ENCODE measurements around the gene C20orf173. TPM values are rescaled to one million over a fixed set of nuclear protein-coding genes. Genes with fewer than 3 reads are reported as not detected.
A peak's percentile ranks its signal among the peaks of the same experiment; 100 is the strongest.

The C20orf173 gene
- total and polyA plus RNA-seq, 2 of the 13 experiments (the other 11 are each of a cell fraction or from before 2014, with no cell fraction given), result not detected

GRCh38 chr20:35541783-35542662, 12.6 kb upstream of the C20orf173 start, which contains the start of gene ERGIC3:
TSS of gene ERGIC3 (plus strand) at chr20:35542078. CDS start at chr20:35542098, 20 bp downstream.
- CTCF ChIA-PET (ENCODE audit: low intra/inter-chr PET ratio, low total read pairs), result no interaction called here
- 6% methylated on average over 55 of the region's 57 CpGs for whole genome bisulfite sequencing (ENCODE audit: low lambda C conversion rate)
- TF ChIP-seq ZSCAN29 (CRISPR knock-in tag; conservative IDR thresholded peaks at IDR 0.05) (no peak), THRA (CRISPR knock-in tag; IDR thresholded peaks at IDR 0.05; ENCODE audit: borderline replicate concordance) (peak; percentile 28; the same call in 1 of the 2 replicates), SRSF9 (IDR thresholded peaks at IDR 0.05; ENCODE audit: borderline replicate concordance, insufficient read depth, low read depth, low read length, poor library complexity, severe bottlenecking) (no peak), HDAC1 (CRISPR knock-in tag; IDR thresholded peaks at IDR 0.05) (peak; percentile 78), KDM4B (CRISPR knock-in tag; IDR thresholded peaks at IDR 0.05) (no peak), ZNF883 (CRISPR knock-in tag; IDR thresholded peaks at IDR 0.05; ENCODE audit: not compliant biosample characterization) (peak; percentile 97)
- TF ChIP-seq, protein P1, sequence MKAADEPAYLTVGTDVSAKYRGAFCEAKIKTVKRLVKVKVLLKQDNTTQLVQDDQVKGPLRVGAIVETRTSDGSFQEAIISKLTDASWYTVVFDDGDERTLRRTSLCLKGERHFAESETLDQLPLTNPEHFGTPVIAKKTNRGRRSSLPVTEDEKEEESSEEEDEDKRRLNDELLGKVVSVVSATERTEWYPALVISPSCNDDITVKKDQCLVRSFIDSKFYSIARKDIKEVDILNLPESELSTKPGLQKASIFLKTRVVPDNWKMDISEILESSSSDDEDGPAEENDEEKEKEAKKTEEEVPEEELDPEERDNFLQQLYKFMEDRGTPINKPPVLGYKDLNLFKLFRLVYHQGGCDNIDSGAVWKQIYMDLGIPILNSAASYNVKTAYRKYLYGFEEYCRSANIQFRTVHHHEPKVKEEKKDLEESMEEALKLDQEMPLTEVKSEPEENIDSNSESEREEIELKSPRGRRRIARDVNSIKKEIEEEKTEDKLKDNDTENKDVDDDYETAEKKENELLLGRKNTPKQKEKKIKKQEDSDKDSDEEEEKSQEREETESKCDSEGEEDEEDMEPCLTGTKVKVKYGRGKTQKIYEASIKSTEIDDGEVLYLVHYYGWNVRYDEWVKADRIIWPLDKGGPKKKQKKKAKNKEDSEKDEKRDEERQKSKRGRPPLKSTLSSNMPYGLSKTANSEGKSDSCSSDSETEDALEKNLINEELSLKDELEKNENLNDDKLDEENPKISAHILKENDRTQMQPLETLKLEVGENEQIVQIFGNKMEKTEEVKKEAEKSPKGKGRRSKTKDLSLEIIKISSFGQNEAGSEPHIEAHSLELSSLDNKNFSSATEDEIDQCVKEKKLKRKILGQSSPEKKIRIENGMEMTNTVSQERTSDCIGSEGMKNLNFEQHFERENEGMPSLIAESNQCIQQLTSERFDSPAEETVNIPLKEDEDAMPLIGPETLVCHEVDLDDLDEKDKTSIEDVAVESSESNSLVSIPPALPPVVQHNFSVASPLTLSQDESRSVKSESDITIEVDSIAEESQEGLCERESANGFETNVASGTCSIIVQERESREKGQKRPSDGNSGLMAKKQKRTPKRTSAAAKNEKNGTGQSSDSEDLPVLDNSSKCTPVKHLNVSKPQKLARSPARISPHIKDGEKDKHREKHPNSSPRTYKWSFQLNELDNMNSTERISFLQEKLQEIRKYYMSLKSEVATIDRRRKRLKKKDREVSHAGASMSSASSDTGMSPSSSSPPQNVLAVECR (CRISPR knock-in tag; IDR thresholded peaks at IDR 0.05; ENCODE audit: borderline replicate concordance), result peak; percentile 99
- TF ChIP-seq, protein P2, sequence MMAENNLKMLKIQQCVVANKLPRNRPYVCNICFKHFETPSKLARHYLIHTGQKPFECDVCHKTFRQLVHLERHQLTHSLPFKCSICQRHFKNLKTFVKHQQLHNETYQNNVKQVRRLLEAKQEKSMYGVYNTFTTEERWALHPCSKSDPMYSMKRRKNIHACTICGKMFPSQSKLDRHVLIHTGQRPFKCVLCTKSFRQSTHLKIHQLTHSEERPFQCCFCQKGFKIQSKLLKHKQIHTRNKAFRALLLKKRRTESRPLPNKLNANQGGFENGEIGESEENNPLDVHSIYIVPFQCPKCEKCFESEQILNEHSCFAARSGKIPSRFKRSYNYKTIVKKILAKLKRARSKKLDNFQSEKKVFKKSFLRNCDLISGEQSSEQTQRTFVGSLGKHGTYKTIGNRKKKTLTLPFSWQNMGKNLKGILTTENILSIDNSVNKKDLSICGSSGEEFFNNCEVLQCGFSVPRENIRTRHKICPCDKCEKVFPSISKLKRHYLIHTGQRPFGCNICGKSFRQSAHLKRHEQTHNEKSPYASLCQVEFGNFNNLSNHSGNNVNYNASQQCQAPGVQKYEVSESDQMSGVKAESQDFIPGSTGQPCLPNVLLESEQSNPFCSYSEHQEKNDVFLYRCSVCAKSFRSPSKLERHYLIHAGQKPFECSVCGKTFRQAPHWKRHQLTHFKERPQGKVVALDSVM (CRISPR knock-in tag; IDR thresholded peaks at IDR 0.05), result peak; percentile 81
- TF ChIP-seq, protein P3, sequence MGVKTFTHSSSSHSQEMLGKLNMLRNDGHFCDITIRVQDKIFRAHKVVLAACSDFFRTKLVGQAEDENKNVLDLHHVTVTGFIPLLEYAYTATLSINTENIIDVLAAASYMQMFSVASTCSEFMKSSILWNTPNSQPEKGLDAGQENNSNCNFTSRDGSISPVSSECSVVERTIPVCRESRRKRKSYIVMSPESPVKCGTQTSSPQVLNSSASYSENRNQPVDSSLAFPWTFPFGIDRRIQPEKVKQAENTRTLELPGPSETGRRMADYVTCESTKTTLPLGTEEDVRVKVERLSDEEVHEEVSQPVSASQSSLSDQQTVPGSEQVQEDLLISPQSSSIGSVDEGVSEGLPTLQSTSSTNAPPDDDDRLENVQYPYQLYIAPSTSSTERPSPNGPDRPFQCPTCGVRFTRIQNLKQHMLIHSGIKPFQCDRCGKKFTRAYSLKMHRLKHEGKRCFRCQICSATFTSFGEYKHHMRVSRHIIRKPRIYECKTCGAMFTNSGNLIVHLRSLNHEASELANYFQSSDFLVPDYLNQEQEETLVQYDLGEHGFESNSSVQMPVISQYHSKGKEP (CRISPR knock-in tag; IDR thresholded peaks at IDR 0.05), result no peak

More at GRCh38 chr20:35541783-35542662, 12.6 kb upstream of the C20orf173 start, which contains the start of gene ERGIC3:
- Histone ChIP-seq H3K9ac (ENCODE audit: insufficient read depth, low read depth, low read length) (peak within 1 kb of the TSS; percentile 93), H3K27me3 (ENCODE audit: control insufficient read depth in 1 of 2, insufficient read depth in 2 of 2, low read length in 2 of 2) (no peaks in the 10 kb centered on the region), H3K4me2 (ENCODE audit: low read depth, low read length) (peak within 1 kb of the TSS; percentile 97), H3K9me3 (ENCODE audit: low read length) (no peaks in the 10 kb centered on the region), H3K27ac (ENCODE audit: extremely low read length, insufficient read depth, low read length) (peak within 1 kb of the TSS; percentile 85), H3K4me3 (replicated peaks in 1 of 3; ENCODE audit: insufficient read depth in 1 of 3, low read depth in 2 of 3, low read length in 3 of 3) (peak within 1 kb of the TSS; percentile 74 to 93 (median 79)), H3K36me3 (replicated peaks in 1 of 2; ENCODE audit: control insufficient read depth in 1 of 2, insufficient read depth in 2 of 2, low read length in 2 of 2) (peaks cover 7 to 18% of the 10 kb centered on the region in 2 experiments; a peak in 4 of 5 replicates), H2AFZ (ENCODE audit: low read length) (peak within 1 kb of the TSS; percentile 94), H3K79me2 (ENCODE audit: insufficient read depth, low read length) (peaks cover 11% of the 10 kb centered on the region), H4K20me1 (ENCODE audit: insufficient read depth, low read length) (no peaks in the 10 kb centered on the region), H3K4me1 (ENCODE audit: insufficient read depth, low read length) (peaks cover 29% of the 10 kb centered on the region)
- in situ Hi-C loops (cut with HindIII; ENCODE audit: extremely low pct_ligation_motif_present, low pct_unique_long_range_greater_than_20kb), result no loop called here
- POLR2A ChIA-PET, result interaction anchor here (0.6 to 4.0 kb wide), 33 partner anchors 9 to 694 kb away, joined by 3 to 41 read pairs (median 5); partner anchors contain the start of genes AAR2, CEP250, EIF6 and NFS1
- FAIRE-seq (peak; percentile 34), ATAC-seq (peak; percentile 93), DNase-seq (ENCODE audit: low spot score) (peak; percentile 97)
- TSS peak; percentile 69 for BruUV-seq (replicated peaks)
- intact Hi-C loops (cut with micrococcal nuclease; ENCODE audit: unreplicated experiment), result loop anchor here (5.0 kb wide), 2 partner anchors 75 kb away; partner anchors contain the start of gene SPAG4
